HCT116 (cell line): ENCODE data around the gene NOS1. TPM values are rescaled to one million over a fixed set of nuclear protein-coding genes. Genes with fewer than 3 reads are reported as not detected.
"Not testable (repeated sequence)": the region's sequence is repeated elsewhere in the genome, so short reads cannot be mapped to it uniquely, and the experiment has no call there.

Experiments
- ATAC-seq: fragments of 200-7000 bp; cut with Tn5 transposase; 2 replicates; pipeline ENCODE4 v1.9.1; 2020; ENCODE audit warnings: mild to moderate bottlenecking, moderate library complexity
- BruUV-seq: library from RNA; stranded (reverse); fragments of 400-500 nt; replicated peaks from 2 replicates; lab custom pipeline; 2021; lab: Mats Ljungman, UMichigan
- CTCF ChIA-PET: fragments of 300-600 bp; sonication (Branson Sonifier 250); formaldehyde crosslinking; loops from one replicate; lab custom pipeline; 2021; ENCODE audit warnings: antibody characterized with exemption; lab: Charles Lee
- POLR2A ChIA-PET: fragments of 300-600, 350-600 bp; sonication (Branson Sonifier 250); formaldehyde crosslinking; loops from one replicate; lab custom pipeline; 2021; ENCODE audit warnings: antibody characterized with exemption; lab: Charles Lee
- RAD21 ChIA-PET, 2 experiments: fragments of 300-600 bp; sonication (Branson Sonifier 250); formaldehyde crosslinking; loops; one replicate each; lab custom pipeline; 2023; ENCODE audit warnings: low total read pairs in 2 of 2; ENCODE audit not compliant: uncharacterized antibody in 2 of 2, unreplicated experiment in 2 of 2, low non-redundant PET in 1 of 2; lab: Charles Lee
- DNase-seq: peaks from one replicate; pipeline ENCODE4 v3.0.0-alpha.2; 2010; ENCODE audit warnings: low read depth, low spot score
- H2AFZ ChIP-seq: fragments of 200-600 bp; shearing (Covaris generic), sonication (generic); 2 replicates; pipeline ENCODE4 v1.6.1; 2017; ENCODE audit warnings: low read depth, mixed run types, mixed read lengths, antibody characterized with exemption, low read length; ENCODE audit not compliant: poor library complexity, severe bottlenecking
- H3K27ac ChIP-seq: 2 replicates; pipeline ENCODE4 v1.5.1; 2012; ENCODE audit warnings: low read depth, low read length
- H3K27me3 ChIP-seq: fragments of 200-600 bp; sonication (generic); 2 replicates; pipeline ENCODE4 v1.6.1; 2016; ENCODE audit warnings: mixed run types, low read length, mixed read lengths; ENCODE audit not compliant: insufficient read depth
- H3K36me3 ChIP-seq, 2 experiments: fragments of 200-500 bp in 1 of 2; fragments of 200-600 bp in 1 of 2; sonication (Bioruptor generic) in 1 of 2; sonication (generic) in 1 of 2; 2 replicates each; pipeline versions ENCODE4 v1.5.1 to v1.6.1; 2014 to 2016; ENCODE audit warnings: low read length in 2 of 2, inconsistent platforms in 1 of 2, mixed read lengths in 1 of 2, mixed run types in 1 of 2; ENCODE audit not compliant: insufficient read depth in 2 of 2, control insufficient read depth in 1 of 2
- H3K4me1 ChIP-seq, 2 experiments: fragments of 200-600 bp in 1 of 2; sonication (generic) in 1 of 2; 2 replicates each; pipeline versions ENCODE4 v1.5.1 to v1.6.1; 2012 to 2017; ENCODE audit warnings: low read length in 2 of 2, inconsistent platforms in 1 of 2, mild to moderate bottlenecking in 1 of 2, mixed read lengths in 1 of 2, mixed run types in 1 of 2, moderate library complexity in 1 of 2; ENCODE audit not compliant: insufficient read depth in 2 of 2, control insufficient read depth in 1 of 2
- H3K4me2 ChIP-seq: fragments of 200-600 bp; sonication (generic); 2 replicates; pipeline ENCODE4 v1.6.1; 2017; ENCODE audit warnings: mixed run types, low read length, mixed read lengths
- H3K4me3 ChIP-seq, 2 experiments: fragments of 200-600 bp in 1 of 2; sonication (generic) in 1 of 2; replicated peaks in 1 of 2; 2 replicates each; pipeline ENCODE4 v1.5.1; 2011 to 2016; ENCODE audit warnings: low read length in 2 of 2, control low read depth in 1 of 2, low read depth in 1 of 2, mild to moderate bottlenecking in 1 of 2, mixed read lengths in 1 of 2, mixed run types in 1 of 2
- H3K79me2 ChIP-seq: fragments of 200-600 bp; sonication (generic); 2 replicates; pipeline ENCODE4 v1.6.1; 2017; ENCODE audit warnings: mild to moderate bottlenecking, mixed run types, low read length, moderate library complexity, mixed read lengths; ENCODE audit not compliant: insufficient read depth
- H3K9ac ChIP-seq: fragments of 200-600 bp; sonication (generic); 2 replicates; pipeline ENCODE4 v1.6.1; 2016; ENCODE audit warnings: low read length, mixed read lengths
- H3K9me2 ChIP-seq: fragments of 200-600 bp; sonication (generic), shearing (Covaris generic); 2 replicates; pipeline ENCODE4 v1.6.1; 2017; ENCODE audit warnings: mixed run types, mild to moderate bottlenecking, moderate library complexity; ENCODE audit not compliant: insufficient read depth
- H3K9me3 ChIP-seq, 2 experiments: fragments of 200-500 bp in 1 of 2; fragments of 200-600 bp in 1 of 2; sonication (Bioruptor generic) in 1 of 2; sonication (generic) in 1 of 2; 2 replicates each; pipeline ENCODE4 v1.6.1; 2014 to 2017; ENCODE audit warnings: low read length in 2 of 2, mixed read lengths in 2 of 2, inconsistent platforms in 1 of 2, low read depth in 1 of 2, mild to moderate bottlenecking in 1 of 2, mixed run types in 1 of 2, moderate library complexity in 1 of 2; ENCODE audit not compliant: control insufficient read depth in 1 of 2, insufficient read depth in 1 of 2
- H4K20me1 ChIP-seq: fragments of 200-600 bp; sonication (generic), shearing (Covaris generic); 2 replicates; pipeline ENCODE4 v1.6.1; 2017; ENCODE audit warnings: mixed run types, mild to moderate bottlenecking, moderate library complexity; ENCODE audit not compliant: insufficient read depth
- ATF3 ChIP-seq: IDR thresholded peaks from 2 replicates; pipeline ENCODE4 v1.6.1; 2012
- ELF1 ChIP-seq: IDR thresholded peaks from 2 replicates; pipeline ENCODE4 v1.6.1; 2012; ENCODE audit warnings: low read depth, borderline replicate concordance
- EZH2phosphoT487 ChIP-seq: fragments of 200-600 bp; IDR thresholded peaks from 2 replicates; pipeline ENCODE4 v1.6.1; 2018; ENCODE audit warnings: antibody characterized with exemption, borderline replicate concordance
- FOSL1 ChIP-seq: IDR thresholded peaks from 2 replicates; pipeline ENCODE4 v1.6.1; 2012; ENCODE audit warnings: low read depth
- JUND ChIP-seq: IDR thresholded peaks from 2 replicates; pipeline ENCODE4 v1.6.1; 2012
- TCF7L2 ChIP-seq: IDR thresholded peaks from 2 replicates; pipeline ENCODE4 v1.7.0; 2011; ENCODE audit warnings: borderline replicate concordance, inconsistent platforms; ENCODE audit not compliant: insufficient read depth, insufficient read length; ENCODE audit errors: extremely low read depth
- intact Hi-C: fragments of 100-400 bp; cut with micrococcal nuclease; formaldehyde crosslinking; loops from 2 replicates; pipeline ENCODE4 v1.10.0; 2022
- total RNA-seq: library from RNA; stranded (reverse); gene quantifications from one replicate; pipeline ENCODE4 v1.2.1, GENCODE V29; 2021; ENCODE audit not compliant: unreplicated experiment
- TF ChIP-seq, protein P1 (sequence below): IDR thresholded peaks from 2 replicates; pipeline ENCODE4 v1.6.1; 2012

NOS1 gene
- total RNA-seq, 1 experiment from 2014 or later = 0.22 TPM

DNA sequence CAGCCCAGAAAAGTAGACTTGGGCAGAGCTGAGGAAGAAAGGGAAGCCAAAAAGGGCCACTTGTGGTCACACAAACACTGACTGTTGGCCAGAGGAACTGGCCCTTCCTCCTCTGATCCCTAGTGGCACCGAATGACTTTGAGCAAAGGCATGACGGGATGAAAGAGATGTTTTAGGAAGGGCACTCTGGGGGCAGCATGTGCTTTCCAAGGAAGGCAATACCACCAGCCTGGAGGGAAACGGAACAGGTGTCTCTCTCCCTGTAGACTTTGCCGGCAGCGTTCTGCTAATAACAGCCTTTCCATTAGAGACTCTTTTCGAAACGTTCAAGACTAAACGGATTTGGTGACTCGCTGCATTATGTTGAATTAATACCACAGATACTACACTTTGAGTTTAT lies 158.9 kb downstream of the NOS1 start (continued):
- TF ChIP-seq EZH2phosphoT487 = no peak
- no peak for TF ChIP-seq FOSL1
- TF ChIP-seq, protein P1, sequence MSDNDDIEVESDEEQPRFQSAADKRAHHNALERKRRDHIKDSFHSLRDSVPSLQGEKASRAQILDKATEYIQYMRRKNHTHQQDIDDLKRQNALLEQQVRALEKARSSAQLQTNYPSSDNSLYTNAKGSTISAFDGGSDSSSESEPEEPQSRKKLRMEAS = no peak
- TF ChIP-seq ATF3 = no peak

- no peaks in the 10 kb centered on the region for H4K20me1 ChIP-seq
- ChIA-PET POLR2A (no interaction called here), RAD21 (no interaction called here), CTCF (no interaction called here)
- no peaks in the 10 kb centered on the region for H3K4me1 ChIP-seq
- no peak overlapping the region for H2AFZ ChIP-seq
- no peaks in the 10 kb centered on the region for H3K9me3 ChIP-seq
- no peak overlapping the region for H3K4me3 ChIP-seq
- no peak overlapping the region for H3K4me2 ChIP-seq
- TF ChIP-seq, protein P1 = no peak
- no peak for TF ChIP-seq ELF1
- TF ChIP-seq TCF7L2 = no peak
- no peak for TF ChIP-seq JUND
- no TSS peak for BruUV-seq
- DNase-seq (no peak), ATAC-seq (no peak)
- no peaks in the 10 kb centered on the region for H3K36me3 ChIP-seq
- H3K79me2 ChIP-seq = no peaks in the 10 kb centered on the region
- H3K27me3 ChIP-seq = peaks cover 5% of the 10 kb centered on the region; the same call in 1 of the 2 replicates
- no peaks in the 10 kb centered on the region for H3K9me2 ChIP-seq
- H3K27ac ChIP-seq = no peak overlapping the region
- H3K9ac ChIP-seq = no peak overlapping the region
- intact Hi-C loops = no loop called here
These were observed 159.4 kb downstream of the NOS1 start for GRCh38 chr12:117202033-117202432.

DNA sequence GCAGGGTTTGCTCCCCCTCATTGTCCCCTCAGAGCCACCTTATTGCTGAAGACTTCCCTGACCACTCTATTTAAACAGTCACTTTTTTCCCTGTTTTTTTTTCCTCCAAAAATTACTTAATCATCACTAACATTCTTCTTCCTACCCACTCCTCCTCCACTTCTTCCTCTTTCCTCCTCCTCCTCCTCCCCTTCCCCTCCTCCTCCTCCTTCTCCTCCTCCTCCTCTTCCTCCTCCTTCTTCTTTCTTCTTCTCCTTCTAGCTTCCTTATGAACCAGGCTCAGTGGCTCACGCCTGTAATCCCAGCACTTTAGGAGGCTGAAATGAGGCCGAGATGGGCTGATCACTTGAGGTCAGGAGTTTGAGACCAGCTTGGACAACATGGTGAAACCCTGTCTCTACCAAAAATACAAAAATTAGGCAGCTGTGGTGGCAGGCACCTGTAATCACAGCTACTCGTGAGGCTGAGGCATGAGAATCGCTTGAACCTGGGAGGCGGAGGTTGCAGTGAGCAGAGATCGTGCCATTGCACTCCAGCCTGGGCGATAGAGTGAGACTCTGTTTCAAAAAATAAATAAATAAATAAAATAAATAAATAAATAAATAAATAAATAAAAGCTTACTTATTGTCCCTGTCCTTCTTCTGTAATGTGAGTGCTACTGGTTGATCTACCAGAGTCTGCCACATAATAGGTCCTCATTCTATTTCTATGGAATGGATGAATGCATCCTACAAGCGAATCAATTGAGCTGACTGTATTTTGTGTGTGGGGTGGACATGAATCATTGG lies 161.3 kb downstream of the NOS1 start:
- ATAC-seq, H2AFZ ChIP-seq, H3K9ac ChIP-seq, H3K36me3 ChIP-seq, H3K9me3 ChIP-seq, BruUV-seq, H4K20me1 ChIP-seq, H3K27ac ChIP-seq, H3K9me2 ChIP-seq, H3K4me3 ChIP-seq, intact Hi-C loops, H3K4me2 ChIP-seq, POLR2A ChIA-PET, H3K79me2 ChIP-seq, DNase-seq, CTCF ChIA-PET, H3K4me1 ChIP-seq, H3K27me3 ChIP-seq, RAD21 ChIA-PET: not testable (repeated sequence)

DNA sequence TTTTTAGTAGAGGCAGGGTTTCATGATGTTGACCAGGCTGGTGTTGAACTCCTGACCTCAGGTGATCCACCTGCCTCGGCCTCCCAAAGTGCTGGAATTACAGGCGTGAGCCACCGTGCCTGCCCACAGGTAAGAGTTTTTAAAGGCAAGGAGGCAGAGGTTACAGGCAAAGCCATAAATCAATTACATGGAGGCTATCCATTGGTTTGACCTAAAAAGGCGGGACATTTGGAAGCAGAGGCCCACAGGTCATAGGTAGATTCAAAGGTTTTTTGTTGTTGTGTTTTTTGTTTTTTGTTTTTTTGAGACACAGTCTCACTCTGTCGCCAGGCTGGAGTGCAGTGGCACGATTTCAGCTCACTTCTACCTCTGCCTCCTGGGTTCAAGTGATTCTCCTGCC lies 165.1 kb downstream of the NOS1 start:
- RAD21 ChIA-PET, H3K9ac ChIP-seq, intact Hi-C loops, H3K27ac ChIP-seq, H2AFZ ChIP-seq, POLR2A ChIA-PET, DNase-seq, H3K4me2 ChIP-seq, ATAC-seq, BruUV-seq, H3K9me3 ChIP-seq, H3K36me3 ChIP-seq, H4K20me1 ChIP-seq, H3K4me3 ChIP-seq, H3K27me3 ChIP-seq, H3K79me2 ChIP-seq, H3K9me2 ChIP-seq: not testable (repeated sequence)
- CTCF ChIA-PET = interaction anchor here (1.1 kb wide), 1 partner anchor 661 kb away, joined by 3 read pairs; no protein-coding TSS in a partner anchor
- peaks cover 7 to 21% of the 10 kb centered on the region in 2 experiments; a peak in 3 of 4 replicates for H3K4me1 ChIP-seq
